Measurements from ENCODE around the gene ALX3.

GRCh38 chr1:110039641-110040040 is 30.8 kb downstream of the ALX3 start:
- no peak for TF ChIP-seq POLR2A (IDR thresholded peaks at IDR 0.05; ENCODE audit: low read depth, low read length)
- no peak for TF ChIP-seq POLR2AphosphoS5 (IDR thresholded peaks at IDR 0.05; ENCODE audit: low read depth, low read length)
